ENCODE data around the gene TRIM71.

The TRIM71 gene

GRCh38 chr3:32891365-32891764 lies 73.6 kb downstream of the TRIM71 start:
- no peak overlapping the region for H3K4me3 ChIP-seq (ENCODE audit: low read depth, low read length)
- no peak for TF ChIP-seq CTCF (IDR thresholded peaks at IDR 0.05; ENCODE audit: borderline replicate concordance, insufficient read depth, low read depth, low read length)

GRCh38 chr3:32892625-32893598 lies 75.1 kb downstream of the TRIM71 start:
- no peak overlapping the region for H3K4me3 ChIP-seq (ENCODE audit: low read depth, low read length)
- no peak for TF ChIP-seq CTCF (IDR thresholded peaks at IDR 0.05; ENCODE audit: borderline replicate concordance, insufficient read depth, low read depth, low read length)

GRCh38 chr3:32894977-32895376 lies 77.2 kb downstream of the TRIM71 start:
- H3K4me3 ChIP-seq (ENCODE audit: low read depth, low read length): no peak overlapping the region
- no peak for TF ChIP-seq CTCF (IDR thresholded peaks at IDR 0.05; ENCODE audit: borderline replicate concordance, insufficient read depth, low read depth, low read length)

GRCh38 chr3:32895701-32896100 lies 77.9 kb downstream of the TRIM71 start:
- H3K4me3 ChIP-seq (ENCODE audit: low read depth, low read length): no peak overlapping the region
- no peak for TF ChIP-seq CTCF (IDR thresholded peaks at IDR 0.05; ENCODE audit: borderline replicate concordance, insufficient read depth, low read depth, low read length)

GRCh38 chr3:32896143-32896542 lies 78.3 kb downstream of the TRIM71 start:
- no peak overlapping the region for H3K4me3 ChIP-seq (ENCODE audit: low read depth, low read length)
- no peak for TF ChIP-seq CTCF (IDR thresholded peaks at IDR 0.05; ENCODE audit: borderline replicate concordance, insufficient read depth, low read depth, low read length)

GRCh38 chr3:32897001-32897601 lies 79.3 kb downstream of the TRIM71 start:
- H3K4me3 ChIP-seq (ENCODE audit: low read depth, low read length): no peak overlapping the region
- no peak for TF ChIP-seq CTCF (IDR thresholded peaks at IDR 0.05; ENCODE audit: borderline replicate concordance, insufficient read depth, low read depth, low read length)
